Gastrocnemius medialis (tissue), 4 donors: ENCODE data around the gene MARK2.

ENCODE experiments used
- CTCF ChIP-seq, 5 experiments: fragments of 450-650 bp in 3 of 5; fragments of 200-600 bp in 2 of 5; sonication (generic) in 2 of 5; IDR thresholded peaks in 4 of 5; conservative IDR thresholded peaks in 1 of 5; 1 replicate in 4 of 5; 2 replicates in 1 of 5; pipeline ENCODE4 v1.5.1; 2016 to 2019; ENCODE audit warnings: antibody characterized with exemption in 5 of 5, mild to moderate bottlenecking in 3 of 5, moderate library complexity in 3 of 5
- POLR2A ChIP-seq, 2 donors: fragments of 450-650 bp; IDR thresholded peaks; one replicate each; pipeline ENCODE4 v1.6.1; 2017; ENCODE audit warnings: antibody characterized with exemption in 2 of 2, mild to moderate bottlenecking in 2 of 2, moderate library complexity in 2 of 2

GRCh38 chr11:63888170-63889086, 49.5 kb downstream of the MARK2 start:
- no peak for TF ChIP-seq POLR2A (IDR thresholded peaks at IDR 0.05)
- TF ChIP-seq CTCF (IDR thresholded peaks at IDR 0.05 in 4 of 5, conservative IDR thresholded peaks at IDR 0.05 in 1 of 5) = no peak
